HCT116 (cell line): ENCODE measurements around the gene ACYP1. TPM values are rescaled to one million over a fixed set of nuclear protein-coding genes. Genes with fewer than 3 reads are reported as not detected.

ENCODE experiments used
- ATAC-seq: fragments of 200-7000 bp; cut with Tn5 transposase; 2 replicates; pipeline ENCODE4 v1.9.1; 2020; ENCODE audit warnings: mild to moderate bottlenecking, moderate library complexity
- BruUV-seq: library from RNA; stranded (reverse); fragments of 400-500 nt; replicated peaks from 2 replicates; lab custom pipeline; 2021; lab: Mats Ljungman, UMichigan
- CTCF ChIA-PET: fragments of 300-600 bp; sonication (Branson Sonifier 250); formaldehyde crosslinking; loops from one replicate; lab custom pipeline; 2021; ENCODE audit warnings: antibody characterized with exemption; lab: Charles Lee
- POLR2A ChIA-PET: fragments of 300-600, 350-600 bp; sonication (Branson Sonifier 250); formaldehyde crosslinking; loops from one replicate; lab custom pipeline; 2021; ENCODE audit warnings: antibody characterized with exemption; lab: Charles Lee
- RAD21 ChIA-PET, 2 experiments: fragments of 300-600 bp; sonication (Branson Sonifier 250); formaldehyde crosslinking; loops; one replicate each; lab custom pipeline; 2023; ENCODE audit warnings: low total read pairs in 2 of 2; ENCODE audit not compliant: uncharacterized antibody in 2 of 2, unreplicated experiment in 2 of 2, low non-redundant PET in 1 of 2; lab: Charles Lee
- DNase-seq: peaks from one replicate; pipeline ENCODE4 v3.0.0-alpha.2; 2010; ENCODE audit warnings: low read depth, low spot score
- H2AFZ ChIP-seq: fragments of 200-600 bp; shearing (Covaris generic), sonication (generic); 2 replicates; pipeline ENCODE4 v1.6.1; 2017; ENCODE audit warnings: low read depth, mixed run types, mixed read lengths, antibody characterized with exemption, low read length; ENCODE audit not compliant: poor library complexity, severe bottlenecking
- H3K27ac ChIP-seq: 2 replicates; pipeline ENCODE4 v1.5.1; 2012; ENCODE audit warnings: low read depth, low read length
- H3K27me3 ChIP-seq: fragments of 200-600 bp; sonication (generic); 2 replicates; pipeline ENCODE4 v1.6.1; 2016; ENCODE audit warnings: mixed run types, low read length, mixed read lengths; ENCODE audit not compliant: insufficient read depth
- H3K36me3 ChIP-seq, 2 experiments: fragments of 200-500 bp in 1 of 2; fragments of 200-600 bp in 1 of 2; sonication (Bioruptor generic) in 1 of 2; sonication (generic) in 1 of 2; 2 replicates each; pipeline versions ENCODE4 v1.5.1 to v1.6.1; 2014 to 2016; ENCODE audit warnings: low read length in 2 of 2, inconsistent platforms in 1 of 2, mixed read lengths in 1 of 2, mixed run types in 1 of 2; ENCODE audit not compliant: insufficient read depth in 2 of 2, control insufficient read depth in 1 of 2
- H3K4me1 ChIP-seq, 2 experiments: fragments of 200-600 bp in 1 of 2; sonication (generic) in 1 of 2; 2 replicates each; pipeline versions ENCODE4 v1.5.1 to v1.6.1; 2012 to 2017; ENCODE audit warnings: low read length in 2 of 2, inconsistent platforms in 1 of 2, mild to moderate bottlenecking in 1 of 2, mixed read lengths in 1 of 2, mixed run types in 1 of 2, moderate library complexity in 1 of 2; ENCODE audit not compliant: insufficient read depth in 2 of 2, control insufficient read depth in 1 of 2
- H3K4me2 ChIP-seq: fragments of 200-600 bp; sonication (generic); 2 replicates; pipeline ENCODE4 v1.6.1; 2017; ENCODE audit warnings: mixed run types, low read length, mixed read lengths
- H3K4me3 ChIP-seq, 2 experiments: fragments of 200-600 bp in 1 of 2; sonication (generic) in 1 of 2; replicated peaks in 1 of 2; 2 replicates each; pipeline ENCODE4 v1.5.1; 2011 to 2016; ENCODE audit warnings: low read length in 2 of 2, control low read depth in 1 of 2, low read depth in 1 of 2, mild to moderate bottlenecking in 1 of 2, mixed read lengths in 1 of 2, mixed run types in 1 of 2
- H3K79me2 ChIP-seq: fragments of 200-600 bp; sonication (generic); 2 replicates; pipeline ENCODE4 v1.6.1; 2017; ENCODE audit warnings: mild to moderate bottlenecking, mixed run types, low read length, moderate library complexity, mixed read lengths; ENCODE audit not compliant: insufficient read depth
- H3K9ac ChIP-seq: fragments of 200-600 bp; sonication (generic); 2 replicates; pipeline ENCODE4 v1.6.1; 2016; ENCODE audit warnings: low read length, mixed read lengths
- H3K9me2 ChIP-seq: fragments of 200-600 bp; sonication (generic), shearing (Covaris generic); 2 replicates; pipeline ENCODE4 v1.6.1; 2017; ENCODE audit warnings: mixed run types, mild to moderate bottlenecking, moderate library complexity; ENCODE audit not compliant: insufficient read depth
- H3K9me3 ChIP-seq, 2 experiments: fragments of 200-500 bp in 1 of 2; fragments of 200-600 bp in 1 of 2; sonication (Bioruptor generic) in 1 of 2; sonication (generic) in 1 of 2; 2 replicates each; pipeline ENCODE4 v1.6.1; 2014 to 2017; ENCODE audit warnings: low read length in 2 of 2, mixed read lengths in 2 of 2, inconsistent platforms in 1 of 2, low read depth in 1 of 2, mild to moderate bottlenecking in 1 of 2, mixed run types in 1 of 2, moderate library complexity in 1 of 2; ENCODE audit not compliant: control insufficient read depth in 1 of 2, insufficient read depth in 1 of 2
- H4K20me1 ChIP-seq: fragments of 200-600 bp; sonication (generic), shearing (Covaris generic); 2 replicates; pipeline ENCODE4 v1.6.1; 2017; ENCODE audit warnings: mixed run types, mild to moderate bottlenecking, moderate library complexity; ENCODE audit not compliant: insufficient read depth
- CEBPB ChIP-seq: IDR thresholded peaks from 2 replicates; pipeline ENCODE4 v1.6.1; 2012; ENCODE audit warnings: low read depth
- ELF1 ChIP-seq: IDR thresholded peaks from 2 replicates; pipeline ENCODE4 v1.6.1; 2012; ENCODE audit warnings: low read depth, borderline replicate concordance
- EZH2phosphoT487 ChIP-seq: fragments of 200-600 bp; IDR thresholded peaks from 2 replicates; pipeline ENCODE4 v1.6.1; 2018; ENCODE audit warnings: antibody characterized with exemption, borderline replicate concordance
- FOSL1 ChIP-seq: IDR thresholded peaks from 2 replicates; pipeline ENCODE4 v1.6.1; 2012; ENCODE audit warnings: low read depth
- JUND ChIP-seq: IDR thresholded peaks from 2 replicates; pipeline ENCODE4 v1.6.1; 2012
- MAX ChIP-seq: IDR thresholded peaks from 2 replicates; pipeline ENCODE4 v1.6.1; 2012
- POLR2AphosphoS5 ChIP-seq: IDR thresholded peaks from 2 replicates; pipeline ENCODE4 v1.6.1; 2011; ENCODE audit warnings: mild to moderate bottlenecking, low read depth, low read length, moderate library complexity
- RAD21 ChIP-seq: IDR thresholded peaks from 2 replicates; pipeline ENCODE4 v1.6.1; 2012; ENCODE audit warnings: low read depth, mild to moderate bottlenecking
- REST ChIP-seq: IDR thresholded peaks from 2 replicates; pipeline ENCODE4 v1.6.1; 2012; ENCODE audit warnings: low read depth
- SIN3A ChIP-seq: IDR thresholded peaks from 2 replicates; pipeline ENCODE4 v1.6.1; 2012; ENCODE audit warnings: low read depth
- SP1 ChIP-seq: IDR thresholded peaks from 2 replicates; pipeline ENCODE4 v1.6.1; 2012; ENCODE audit warnings: low read depth
- SRF ChIP-seq: IDR thresholded peaks from 2 replicates; pipeline ENCODE4 v1.6.1; 2012; ENCODE audit warnings: low read depth
- ZBTB33 ChIP-seq: IDR thresholded peaks from 2 replicates; pipeline ENCODE4 v1.6.1; 2011; ENCODE audit warnings: mild to moderate bottlenecking, low read length, moderate library complexity; ENCODE audit not compliant: insufficient replicate concordance; ENCODE audit errors: extremely low read depth
- ZFX ChIP-seq: fragments of 450-650 bp; IDR thresholded peaks from 2 replicates; pipeline ENCODE4 v1.6.1; 2017
- ZNF274 ChIP-seq: fragments of 200-500 bp; sonication (Bioruptor generic); IDR thresholded peaks from 2 replicates; pipeline ENCODE4 v1.6.1; 2014; ENCODE audit warnings: mild to moderate bottlenecking, low read depth, low read length, inconsistent platforms
- intact Hi-C: fragments of 100-400 bp; cut with micrococcal nuclease; formaldehyde crosslinking; loops from 2 replicates; pipeline ENCODE4 v1.10.0; 2022
- total RNA-seq: library from RNA; stranded (reverse); gene quantifications from one replicate; pipeline ENCODE4 v1.2.1, GENCODE V29; 2021; ENCODE audit not compliant: unreplicated experiment

Gene ACYP1
- total RNA-seq, 1 experiment from 2014 or later: 30.7 TPM

- Histone ChIP-seq H3K4me1 (no peaks in the 10 kb centered on the region), H3K9ac (no peak overlapping the region), H2AFZ (no peak overlapping the region), H3K27ac (no peak overlapping the region), H3K79me2 (no peaks in the 10 kb centered on the region), H3K9me2 (no peaks in the 10 kb centered on the region), H3K36me3 (peaks cover 5 to 13% of the 10 kb centered on the region in 2 experiments; a peak in 3 of 4 replicates), H4K20me1 (no peaks in the 10 kb centered on the region), H3K4me3 (no peak overlapping the region), H3K4me2 (no peak overlapping the region), H3K9me3 (no peaks in the 10 kb centered on the region), H3K27me3 (no peaks in the 10 kb centered on the region)
- RAD21 ChIA-PET: no interaction called here
- POLR2A ChIA-PET: no interaction called here
- no TSS peak for BruUV-seq
- intact Hi-C loops: no loop called here
- DNase-seq: no peak
- CTCF ChIA-PET: no interaction called here
- no peak for ATAC-seq
- no peak for TF ChIP-seq JUND
- no peak for TF ChIP-seq FOSL1
- TF ChIP-seq MAX: no peak
- no peak for TF ChIP-seq SP1
- TF ChIP-seq SIN3A: no peak
- no peak for TF ChIP-seq ZFX
- TF ChIP-seq ZBTB33: no peak
- TF ChIP-seq CEBPB: no peak
- TF ChIP-seq SRF: no peak
- no peak for TF ChIP-seq REST
- TF ChIP-seq ZNF274: no peak
- TF ChIP-seq RAD21: no peak
- no peak for TF ChIP-seq EZH2phosphoT487
- TF ChIP-seq POLR2AphosphoS5: no peak
- no peak for TF ChIP-seq ELF1
- TF ChIP-seq, all 23 proteins: peak for 0
These were observed 37.9 kb downstream of the ACYP1 start for GRCh38 chr14:75025876-75026275.
